ENCODE results near the gene ENTPD3. TPM values are rescaled to one million over a fixed set of nuclear protein-coding genes. Genes with fewer than 3 reads are reported as not detected.

ENTPD3 gene
- total RNA-seq, 1 donor from 2014 or later, result not detected

DNA sequence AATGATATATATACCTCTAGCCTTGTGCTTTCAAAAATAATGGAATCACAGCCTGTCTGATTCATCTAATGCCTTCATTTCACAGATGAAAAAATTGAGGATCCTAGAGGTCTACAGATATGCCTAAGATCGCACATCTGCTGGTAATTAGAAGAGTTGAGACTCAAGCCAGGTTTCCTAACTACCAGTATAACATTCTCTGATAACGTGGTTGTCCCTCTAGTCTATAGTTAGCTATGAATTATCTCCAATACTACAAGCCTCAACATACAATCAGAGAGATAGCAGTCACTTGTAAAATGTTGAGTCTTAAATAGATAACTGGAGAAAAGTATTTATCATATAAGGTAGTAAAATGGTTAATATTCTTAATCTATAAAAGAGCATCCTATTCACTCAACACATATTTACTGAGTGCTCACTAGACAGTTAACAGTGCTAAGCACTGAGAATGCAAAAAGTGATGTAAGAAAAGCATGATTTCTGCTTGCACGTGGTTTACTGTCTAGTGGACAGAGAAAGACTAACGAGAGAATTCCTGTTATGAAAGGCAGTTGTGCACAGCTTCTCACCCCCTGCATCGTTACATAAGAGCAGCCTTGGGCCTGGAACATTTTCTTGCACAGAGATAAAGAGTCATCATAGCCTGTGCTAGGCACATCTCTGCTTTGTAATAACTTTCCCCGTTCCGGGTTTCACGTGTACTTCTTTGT is 4.9 kb upstream of the ENTPD3 start:
- peaks cover 9% of the 10 kb centered on the region for H3K27me3 Mint-ChIP-seq (ENCODE audit: insufficient read depth, low read depth)
- H3K4me1 Mint-ChIP-seq, result peaks cover 8% of the 10 kb centered on the region

DNA sequence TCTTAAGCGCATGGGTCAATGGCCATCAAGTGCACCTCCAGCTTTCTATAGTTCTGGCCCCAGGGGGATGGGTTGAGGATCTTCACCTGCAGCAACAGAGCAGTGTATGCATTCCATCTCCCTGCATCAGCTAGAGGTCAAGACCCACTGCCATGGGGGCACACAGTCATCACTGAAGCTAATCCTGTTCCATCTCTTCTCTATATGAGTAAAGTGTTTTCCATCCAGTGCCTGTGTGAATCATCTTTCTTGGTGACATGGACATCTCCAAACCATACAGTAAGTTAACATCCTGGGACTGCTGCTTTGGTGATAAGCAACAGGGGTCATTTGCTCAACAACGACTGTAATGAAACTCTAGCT is 4.4 kb upstream of the ENTPD3 start:
- Histone ChIP-seq H3K9ac (no peak overlapping the region), H2AFZ (replicated peaks) (no peak overlapping the region), H3K36me3 (no peaks in the 10 kb centered on the region), H3K4me1 (no peaks in the 10 kb centered on the region), H3K4me2 (no peak overlapping the region), H3K79me2 (ENCODE audit: low read depth) (no peaks in the 10 kb centered on the region), H3F3A (ENCODE audit: low read depth) (no peaks in the 10 kb centered on the region), H3K27ac (no peak overlapping the region), H3K4me3 (no peak overlapping the region), H3K9me3 (ENCODE audit: low read depth) (no peaks in the 10 kb centered on the region), H4K20me1 (ENCODE audit: low read depth) (peaks cover 3% of the 10 kb centered on the region), H3K27me3 (peaks cover 28% of the 10 kb centered on the region)
- H3K27me3 Mint-ChIP-seq (ENCODE audit: insufficient read depth, low read depth), result peaks cover 12% of the 10 kb centered on the region
- H3K4me1 Mint-ChIP-seq, result peaks cover 10% of the 10 kb centered on the region
- DNase-seq (ENCODE audit: low spot score), result no peak
- TF ChIP-seq EZH2phosphoT487 (IDR thresholded peaks at IDR 0.05), result no peak
- no peak for TF ChIP-seq EZH2 (IDR thresholded peaks at IDR 0.05)
- TF ChIP-seq, protein P1, sequence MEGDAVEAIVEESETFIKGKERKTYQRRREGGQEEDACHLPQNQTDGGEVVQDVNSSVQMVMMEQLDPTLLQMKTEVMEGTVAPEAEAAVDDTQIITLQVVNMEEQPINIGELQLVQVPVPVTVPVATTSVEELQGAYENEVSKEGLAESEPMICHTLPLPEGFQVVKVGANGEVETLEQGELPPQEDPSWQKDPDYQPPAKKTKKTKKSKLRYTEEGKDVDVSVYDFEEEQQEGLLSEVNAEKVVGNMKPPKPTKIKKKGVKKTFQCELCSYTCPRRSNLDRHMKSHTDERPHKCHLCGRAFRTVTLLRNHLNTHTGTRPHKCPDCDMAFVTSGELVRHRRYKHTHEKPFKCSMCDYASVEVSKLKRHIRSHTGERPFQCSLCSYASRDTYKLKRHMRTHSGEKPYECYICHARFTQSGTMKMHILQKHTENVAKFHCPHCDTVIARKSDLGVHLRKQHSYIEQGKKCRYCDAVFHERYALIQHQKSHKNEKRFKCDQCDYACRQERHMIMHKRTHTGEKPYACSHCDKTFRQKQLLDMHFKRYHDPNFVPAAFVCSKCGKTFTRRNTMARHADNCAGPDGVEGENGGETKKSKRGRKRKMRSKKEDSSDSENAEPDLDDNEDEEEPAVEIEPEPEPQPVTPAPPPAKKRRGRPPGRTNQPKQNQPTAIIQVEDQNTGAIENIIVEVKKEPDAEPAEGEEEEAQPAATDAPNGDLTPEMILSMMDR (IDR thresholded peaks at IDR 0.05), result no peak
- H3K9me3 Mint-ChIP-seq, result peaks cover 6% of the 10 kb centered on the region
- no peak overlapping the region for H3K4me3 Mint-ChIP-seq
- no peak overlapping the region for H3K27ac Mint-ChIP-seq
- H3K36me3 Mint-ChIP-seq, result no peaks in the 10 kb centered on the region

More for the DNA sequence above, 4.9 kb upstream of the ENTPD3 start:
- Mint-ChIP-seq H3K27ac (no peak overlapping the region), H3K4me3 (no peak overlapping the region), H3K9me3 (peaks cover 6% of the 10 kb centered on the region), H3K36me3 (no peaks in the 10 kb centered on the region)
- DNase-seq (ENCODE audit: low spot score), result no peak
- TF ChIP-seq, protein P1 (IDR thresholded peaks at IDR 0.05), result no peak
- TF ChIP-seq EZH2phosphoT487 (IDR thresholded peaks at IDR 0.05) (no peak), EZH2 (IDR thresholded peaks at IDR 0.05) (no peak)
- Histone ChIP-seq H3K79me2 (ENCODE audit: low read depth) (no peaks in the 10 kb centered on the region), H3K4me2 (no peak overlapping the region), H3K27ac (no peak overlapping the region), H3K4me1 (no peaks in the 10 kb centered on the region), H2AFZ (replicated peaks) (no peak overlapping the region), H3K9me3 (ENCODE audit: low read depth) (no peaks in the 10 kb centered on the region), H3F3A (ENCODE audit: low read depth) (no peaks in the 10 kb centered on the region), H3K9ac (no peak overlapping the region), H4K20me1 (ENCODE audit: low read depth) (peaks cover 3% of the 10 kb centered on the region), H3K36me3 (no peaks in the 10 kb centered on the region), H3K27me3 (peaks cover 22% of the 10 kb centered on the region), H3K4me3 (no peak overlapping the region)

DNA sequence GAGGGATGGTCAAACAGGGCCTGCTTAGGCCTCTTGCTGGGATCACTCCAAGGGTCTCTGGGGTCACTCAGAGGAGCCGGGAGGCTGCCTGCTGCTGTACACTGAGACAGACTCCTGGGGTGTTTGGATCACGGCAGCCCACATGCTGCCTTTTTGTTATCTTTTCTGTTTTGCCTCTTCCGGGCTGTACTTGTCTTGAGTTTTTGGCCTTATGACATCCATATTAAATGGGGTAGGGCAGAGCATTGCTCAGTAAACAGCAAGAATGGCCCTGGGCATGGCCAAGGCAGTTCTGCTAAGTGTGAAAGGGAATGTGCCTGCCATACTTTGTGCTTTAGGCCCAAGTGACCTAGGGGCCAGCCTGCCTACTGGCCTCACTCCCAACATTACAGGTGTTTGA is 771 bp upstream of the ENTPD3 start:
- H3K36me3 ChIP-seq, result no peaks in the 10 kb centered on the region
- H3K27ac ChIP-seq, result no peak overlapping the region
- H3K9me3 ChIP-seq (ENCODE audit: low read depth), result no peaks in the 10 kb centered on the region
- no peaks in the 10 kb centered on the region for H3F3A ChIP-seq (ENCODE audit: low read depth)
- H3K4me1 ChIP-seq, result no peaks in the 10 kb centered on the region
- no peaks in the 10 kb centered on the region for H3K79me2 ChIP-seq (ENCODE audit: low read depth)
- peaks cover 61% of the 10 kb centered on the region for H3K27me3 ChIP-seq
- peaks cover 31% of the 10 kb centered on the region for H3K27me3 Mint-ChIP-seq (ENCODE audit: insufficient read depth, low read depth)
- H3K9me3 Mint-ChIP-seq, result no peaks in the 10 kb centered on the region
- no peak overlapping the region for H3K27ac Mint-ChIP-seq
- H3K4me2 ChIP-seq, result no peak overlapping the region
- DNase-seq (ENCODE audit: low spot score), result no peak
- H3K4me3 ChIP-seq, result no peak overlapping the region
- TF ChIP-seq EZH2 (IDR thresholded peaks at IDR 0.05) (no peak), EZH2phosphoT487 (IDR thresholded peaks at IDR 0.05) (no peak)
- TF ChIP-seq, protein P1 (IDR thresholded peaks at IDR 0.05), result no peak
- no peak overlapping the region for H2AFZ ChIP-seq (replicated peaks)
- H4K20me1 ChIP-seq (ENCODE audit: low read depth), result peaks cover 3% of the 10 kb centered on the region
- peaks cover 16% of the 10 kb centered on the region for H3K4me1 Mint-ChIP-seq
- H3K9ac ChIP-seq, result no peak overlapping the region
- H3K4me3 Mint-ChIP-seq, result peak overlapping the region; percentile 77
- no peaks in the 10 kb centered on the region for H3K36me3 Mint-ChIP-seq

Measured in neural progenitor cell (in vitro differentiated cells).